Fibroblast of skin of left biceps (primary cell): ENCODE results near the gene AP5S1.

Experiments
- DNase-seq, 2 experiments: peaks; one replicate each; pipeline ENCODE4 v3.0.0-alpha.2; 2013; ENCODE audit warnings: low read depth in 2 of 2

Gene AP5S1

DNA sequence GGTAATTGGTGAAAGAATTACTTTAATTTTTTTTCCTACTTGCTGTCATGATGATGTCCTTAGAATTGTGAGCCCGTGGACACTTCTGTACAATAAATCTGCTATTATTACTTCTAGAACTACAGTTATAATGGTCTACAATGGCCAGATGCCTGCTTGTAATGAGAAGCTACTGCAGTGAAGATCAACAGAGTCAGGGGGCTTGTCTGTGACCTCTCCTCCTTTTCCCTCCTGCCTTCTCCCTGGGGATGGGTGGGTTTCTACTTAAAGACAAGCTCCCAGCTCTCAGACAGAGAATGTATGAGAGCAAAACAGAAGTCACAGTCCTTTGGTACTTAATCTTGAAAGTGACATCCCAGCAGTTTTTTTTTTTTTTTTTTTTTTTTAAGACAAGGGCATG lies 55.7 kb downstream of the AP5S1 start:
- DNase-seq = no peak

DNA sequence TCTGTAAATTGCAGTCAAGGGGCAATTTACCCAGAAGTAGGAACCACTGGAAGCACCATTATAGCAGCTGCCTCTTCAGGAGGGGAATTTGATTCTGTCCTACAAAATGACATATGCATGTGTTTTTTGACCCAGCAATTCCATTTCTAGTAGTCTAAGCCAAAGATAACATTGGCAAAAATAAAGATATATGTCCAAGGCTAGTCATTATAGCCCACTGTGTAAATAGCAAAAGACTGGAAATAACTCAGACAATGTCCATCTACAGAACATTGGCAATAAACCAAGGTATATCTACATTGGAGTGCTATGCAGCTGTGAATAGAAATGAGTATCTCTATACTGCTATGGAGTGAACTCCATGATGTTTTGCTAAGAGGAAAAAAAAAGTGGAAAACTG lies 56.3 kb downstream of the AP5S1 start:
- DNase-seq = no peak
